Panc1 (cell line): ENCODE measurements around the gene DTHD1. TPM values are rescaled to one million over a fixed set of nuclear protein-coding genes. Genes with fewer than 3 reads are reported as not detected.

Experiments used
- ATAC-seq: fragments of 200-7000 bp; cut with Tn5 transposase; 2 replicates; pipeline ENCODE4 v1.9.1; 2020; ENCODE audit warnings: mild to moderate bottlenecking, moderate library complexity
- BruUV-seq: library from RNA; stranded (reverse); fragments of 400-500 nt; replicated peaks from 2 replicates; lab custom pipeline; 2021; lab: Mats Ljungman, UMichigan
- CTCF ChIA-PET: fragments of 300-600 bp; sonication (Branson Sonifier 250); formaldehyde crosslinking; loops from one replicate; lab custom pipeline; 2022; ENCODE audit warnings: antibody characterized with exemption; lab: Charles Lee
- POLR2A ChIA-PET: fragments of 300-600 bp; sonication (Branson Sonifier 250); formaldehyde crosslinking; loops from one replicate; lab custom pipeline; 2022; ENCODE audit warnings: antibody characterized with exemption; lab: Charles Lee
- DNase-seq: peaks from one replicate; pipeline ENCODE4 v3.0.0-alpha.2; 2010; ENCODE audit warnings: low read depth, low spot score
- H3K27ac ChIP-seq: 2 replicates; pipeline ENCODE4 v1.5.1; 2011; ENCODE audit warnings: mild to moderate bottlenecking, low read length, inconsistent platforms
- H3K27me3 ChIP-seq: fragments of 200-500 bp; sonication (Bioruptor generic); 2 replicates; pipeline ENCODE4 v1.6.0; 2014; ENCODE audit warnings: low read length, inconsistent platforms; ENCODE audit not compliant: control insufficient read depth, insufficient read depth
- H3K36me3 ChIP-seq: fragments of 200-500 bp; sonication (Bioruptor generic); 2 replicates; pipeline ENCODE4 v1.5.1; 2014; ENCODE audit warnings: inconsistent platforms, mild to moderate bottlenecking, low read length, moderate library complexity; ENCODE audit not compliant: control insufficient read depth, insufficient read depth
- H3K4me1 ChIP-seq: 2 replicates; pipeline ENCODE4 v1.5.1; 2011; ENCODE audit warnings: inconsistent platforms, mild to moderate bottlenecking, low read length, moderate library complexity; ENCODE audit not compliant: control insufficient read depth, insufficient read depth
- H3K4me3 ChIP-seq, 2 experiments: 2 replicates each; pipeline ENCODE4 v1.5.1; 2011 to 2012; ENCODE audit warnings: low read depth in 2 of 2, low read length in 2 of 2, mild to moderate bottlenecking in 2 of 2, inconsistent platforms in 1 of 2, moderate library complexity in 1 of 2
- H3K9me3 ChIP-seq: fragments of 200-500 bp; sonication (Bioruptor generic); 2 replicates; pipeline ENCODE4 v1.5.1; 2014; ENCODE audit warnings: low read depth, mild to moderate bottlenecking, inconsistent platforms, low read length, moderate library complexity; ENCODE audit not compliant: control insufficient read depth, insufficient read depth
- POLR2AphosphoS5 ChIP-seq: IDR thresholded peaks from 2 replicates; pipeline ENCODE4 v1.6.1; 2012; ENCODE audit warnings: mild to moderate bottlenecking, low read depth, low read length, moderate library complexity
- SIN3A ChIP-seq: IDR thresholded peaks from 2 replicates; pipeline ENCODE4 v1.6.1; 2012; ENCODE audit warnings: low read depth, mild to moderate bottlenecking, low read length, moderate library complexity, borderline replicate concordance; ENCODE audit not compliant: insufficient read depth
- TCF7L2 ChIP-seq: IDR thresholded peaks from 2 replicates; pipeline ENCODE4 v1.6.1; 2011; ENCODE audit warnings: mild to moderate bottlenecking, low read depth, low read length, inconsistent platforms
- in situ Hi-C: cut with HindIII; loops from 2 replicates; pipeline ENCODE4 v1.10.0; 2016; ENCODE audit warnings: low sequenced_read_pairs, low pct_unique_long_range_greater_than_20kb
- intact Hi-C: fragments of 100-400 bp; cut with micrococcal nuclease; formaldehyde crosslinking; loops from one replicate; pipeline ENCODE4 v1.10.0; 2022; ENCODE audit not compliant: unreplicated experiment
- total RNA-seq: library from RNA; stranded (reverse); gene quantifications from one replicate; pipeline ENCODE4 v1.2.1, GENCODE V29; 2021; ENCODE audit not compliant: unreplicated experiment
- TF ChIP-seq, protein P1 (sequence below), 2 experiments: IDR thresholded peaks; 2 replicates each; pipeline ENCODE4 v1.6.1; 2011 to 2012; ENCODE audit warnings: low read depth in 2 of 2, control low read depth in 1 of 2, low read length in 1 of 2, mild to moderate bottlenecking in 1 of 2, moderate library complexity in 1 of 2; ENCODE audit not compliant: insufficient read depth in 1 of 2
- TF ChIP-seq, protein P2 (sequence below): fragments of 450-650 bp; IDR thresholded peaks from 2 replicates; pipeline ENCODE4 v1.5.1; 2017; ENCODE audit warnings: mild to moderate bottlenecking

The DTHD1 gene
- total RNA-seq, 1 experiment from 2014 or later: not detected

GRCh38 chr4:36242629-36243354 lies 38.6 kb upstream of the DTHD1 start:
- intact Hi-C loops: no loop called here
- POLR2A ChIA-PET: no interaction called here
- CTCF ChIA-PET: no interaction called here
- Histone ChIP-seq H3K36me3 (no peaks in the 10 kb centered on the region; the same call in 1 of the 2 replicates), H3K9me3 (no peaks in the 10 kb centered on the region), H3K27me3 (no peaks in the 10 kb centered on the region), H3K4me1 (0 out of 2 replicates have a peak, but pooled peaks cover 2% of the 10 kb centered on the region), H3K27ac (no peak overlapping the region), H3K4me3 (peak overlapping the region in 1 of 2 experiments; percentile 54; a peak in 3 of 4 replicates)
- ATAC-seq (no peak), DNase-seq (no peak)
- BruUV-seq: no TSS peak
- in situ Hi-C loops: no loop called here
- TF ChIP-seq TCF7L2: no peak
- TF ChIP-seq, protein P1, sequence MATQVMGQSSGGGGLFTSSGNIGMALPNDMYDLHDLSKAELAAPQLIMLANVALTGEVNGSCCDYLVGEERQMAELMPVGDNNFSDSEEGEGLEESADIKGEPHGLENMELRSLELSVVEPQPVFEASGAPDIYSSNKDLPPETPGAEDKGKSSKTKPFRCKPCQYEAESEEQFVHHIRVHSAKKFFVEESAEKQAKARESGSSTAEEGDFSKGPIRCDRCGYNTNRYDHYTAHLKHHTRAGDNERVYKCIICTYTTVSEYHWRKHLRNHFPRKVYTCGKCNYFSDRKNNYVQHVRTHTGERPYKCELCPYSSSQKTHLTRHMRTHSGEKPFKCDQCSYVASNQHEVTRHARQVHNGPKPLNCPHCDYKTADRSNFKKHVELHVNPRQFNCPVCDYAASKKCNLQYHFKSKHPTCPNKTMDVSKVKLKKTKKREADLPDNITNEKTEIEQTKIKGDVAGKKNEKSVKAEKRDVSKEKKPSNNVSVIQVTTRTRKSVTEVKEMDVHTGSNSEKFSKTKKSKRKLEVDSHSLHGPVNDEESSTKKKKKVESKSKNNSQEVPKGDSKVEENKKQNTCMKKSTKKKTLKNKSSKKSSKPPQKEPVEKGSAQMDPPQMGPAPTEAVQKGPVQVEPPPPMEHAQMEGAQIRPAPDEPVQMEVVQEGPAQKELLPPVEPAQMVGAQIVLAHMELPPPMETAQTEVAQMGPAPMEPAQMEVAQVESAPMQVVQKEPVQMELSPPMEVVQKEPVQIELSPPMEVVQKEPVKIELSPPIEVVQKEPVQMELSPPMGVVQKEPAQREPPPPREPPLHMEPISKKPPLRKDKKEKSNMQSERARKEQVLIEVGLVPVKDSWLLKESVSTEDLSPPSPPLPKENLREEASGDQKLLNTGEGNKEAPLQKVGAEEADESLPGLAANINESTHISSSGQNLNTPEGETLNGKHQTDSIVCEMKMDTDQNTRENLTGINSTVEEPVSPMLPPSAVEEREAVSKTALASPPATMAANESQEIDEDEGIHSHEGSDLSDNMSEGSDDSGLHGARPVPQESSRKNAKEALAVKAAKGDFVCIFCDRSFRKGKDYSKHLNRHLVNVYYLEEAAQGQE (IDR thresholded peaks at IDR 0.05; ENCODE audit: insufficient read depth in 1 of 2, low read depth in 2 of 2, low read length in 1 of 2): no peak
- TF ChIP-seq, protein P2, sequence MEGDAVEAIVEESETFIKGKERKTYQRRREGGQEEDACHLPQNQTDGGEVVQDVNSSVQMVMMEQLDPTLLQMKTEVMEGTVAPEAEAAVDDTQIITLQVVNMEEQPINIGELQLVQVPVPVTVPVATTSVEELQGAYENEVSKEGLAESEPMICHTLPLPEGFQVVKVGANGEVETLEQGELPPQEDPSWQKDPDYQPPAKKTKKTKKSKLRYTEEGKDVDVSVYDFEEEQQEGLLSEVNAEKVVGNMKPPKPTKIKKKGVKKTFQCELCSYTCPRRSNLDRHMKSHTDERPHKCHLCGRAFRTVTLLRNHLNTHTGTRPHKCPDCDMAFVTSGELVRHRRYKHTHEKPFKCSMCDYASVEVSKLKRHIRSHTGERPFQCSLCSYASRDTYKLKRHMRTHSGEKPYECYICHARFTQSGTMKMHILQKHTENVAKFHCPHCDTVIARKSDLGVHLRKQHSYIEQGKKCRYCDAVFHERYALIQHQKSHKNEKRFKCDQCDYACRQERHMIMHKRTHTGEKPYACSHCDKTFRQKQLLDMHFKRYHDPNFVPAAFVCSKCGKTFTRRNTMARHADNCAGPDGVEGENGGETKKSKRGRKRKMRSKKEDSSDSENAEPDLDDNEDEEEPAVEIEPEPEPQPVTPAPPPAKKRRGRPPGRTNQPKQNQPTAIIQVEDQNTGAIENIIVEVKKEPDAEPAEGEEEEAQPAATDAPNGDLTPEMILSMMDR: no peak
- no peak for TF ChIP-seq SIN3A
- no peak for TF ChIP-seq POLR2AphosphoS5

DNA sequence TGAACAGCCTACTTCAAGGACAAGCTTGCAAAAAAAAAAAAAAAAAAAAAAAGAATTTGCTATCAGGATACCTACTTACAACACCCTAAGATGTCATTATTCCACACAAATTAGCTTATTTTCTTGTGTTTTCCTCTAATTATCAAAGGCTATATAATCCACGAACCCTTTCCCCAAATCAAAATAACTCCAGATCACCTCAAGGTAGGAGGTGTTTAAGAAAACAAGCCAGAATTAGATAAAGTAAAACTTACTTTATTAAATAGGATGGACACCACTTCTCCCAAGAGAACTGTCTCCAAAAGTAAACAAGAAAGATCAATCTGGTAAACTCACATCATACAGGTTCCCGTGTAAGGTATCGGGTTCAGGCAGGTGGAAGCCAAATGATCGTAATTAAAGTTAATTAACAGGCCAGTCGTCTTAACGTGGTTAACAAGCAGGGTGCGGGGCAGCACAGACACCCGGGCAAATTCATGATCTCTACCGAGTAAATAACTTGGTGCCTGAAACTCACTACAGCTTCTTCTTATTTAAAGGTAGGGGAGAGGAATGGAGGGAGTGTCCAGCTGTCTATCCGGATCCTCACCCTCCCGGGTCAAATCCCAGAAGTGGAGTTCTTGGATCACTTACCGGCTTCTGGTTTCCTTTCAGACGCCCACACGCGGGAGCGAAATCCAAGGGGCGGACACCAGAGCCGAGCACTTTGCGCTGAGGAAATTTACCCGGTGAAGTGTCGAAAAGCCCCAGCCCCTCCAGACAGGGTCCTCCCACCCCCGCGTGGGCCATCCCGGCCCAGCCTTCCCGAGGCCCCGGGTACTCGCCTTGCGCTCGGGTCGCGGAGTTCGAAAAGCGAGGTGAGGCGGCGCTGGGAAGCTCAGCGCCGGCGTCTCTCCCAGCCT lies 37.8 kb upstream of the DTHD1 start:
- DNase-seq (no peak), ATAC-seq (peak; percentile 62)
- no TSS peak for BruUV-seq
- Histone ChIP-seq H3K27ac (peak overlapping the region; percentile 61), H3K4me1 (0 out of 2 replicates have a peak, but pooled peaks cover 2% of the 10 kb centered on the region), H3K36me3 (no peaks in the 10 kb centered on the region; the same call in 1 of the 2 replicates), H3K4me3 (peak overlapping the region; percentile 54 to 62), H3K9me3 (no peaks in the 10 kb centered on the region), H3K27me3 (no peaks in the 10 kb centered on the region)
- in situ Hi-C loops (no loop called here), intact Hi-C loops (no loop called here)
- ChIA-PET CTCF (no interaction called here), POLR2A (no interaction called here)
- TF ChIP-seq SIN3A: no peak
- no peak for TF ChIP-seq TCF7L2
- TF ChIP-seq, protein P1 (IDR thresholded peaks at IDR 0.05; ENCODE audit: insufficient read depth in 1 of 2, low read depth in 2 of 2, low read length in 1 of 2): no peak
- TF ChIP-seq, protein P2: no peak
- no peak for TF ChIP-seq POLR2AphosphoS5
